ENCODE results near the gene CHCHD3. TPM values are rescaled to one million over a fixed set of nuclear protein-coding genes. Genes with fewer than 3 reads are reported as not detected.

Gene CHCHD3
- total RNA-seq, 2 experiments from 2014 or later, result 83.5 to 83.8 TPM

DNA sequence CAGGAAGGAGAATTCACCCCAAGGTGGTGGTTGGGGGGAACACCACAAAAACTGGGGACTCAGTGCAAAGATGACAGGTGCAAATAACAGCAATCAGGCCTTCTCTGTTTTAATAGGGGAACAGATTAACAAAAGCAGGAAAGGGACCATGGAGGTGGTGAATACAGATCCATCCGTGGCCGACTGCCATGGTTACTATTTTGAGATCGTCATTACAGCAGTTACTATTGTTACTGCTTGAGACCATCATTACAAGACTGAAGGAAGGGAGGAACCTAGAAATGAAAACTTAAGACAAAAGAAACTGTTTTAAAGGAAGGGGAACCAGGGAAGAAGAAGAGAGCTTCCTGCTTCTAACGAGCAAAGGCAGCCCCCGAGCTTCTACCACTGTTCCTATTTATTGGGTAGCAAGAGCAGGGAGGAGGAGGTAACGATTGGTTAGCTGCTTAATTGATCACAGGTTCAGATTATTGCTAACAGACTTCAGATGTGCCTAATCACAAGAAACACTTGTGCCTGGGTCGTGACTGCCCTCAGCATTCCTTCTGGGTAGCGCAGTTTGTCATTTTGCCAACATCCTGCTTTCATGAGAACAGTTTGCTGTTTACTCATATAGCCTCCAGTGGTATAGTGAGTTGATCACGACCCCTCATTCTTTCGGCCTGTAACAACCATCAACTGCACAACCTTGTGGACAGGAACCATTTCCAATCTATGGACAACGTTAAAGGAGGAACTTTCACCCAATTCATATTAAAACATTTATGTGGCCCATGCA lies 216.3 kb downstream of the CHCHD3 start:
- intact Hi-C loops (cut with micrococcal nuclease; ENCODE audit: unreplicated experiment), result no loop called here
- peaks cover 10% of the 10 kb centered on the region for H3K4me1 ChIP-seq (ENCODE audit: insufficient read depth, low read length, poor library complexity, severe bottlenecking)
- no peaks in the 10 kb centered on the region for H3K9me2 ChIP-seq (ENCODE audit: insufficient read depth, low read length)
- ChIA-PET CTCF (ENCODE audit: unreplicated experiment) (no interaction called here), POLR2A (no interaction called here)
- H3K4me3 ChIP-seq (ENCODE audit: low read depth, low read length, poor library complexity, severe bottlenecking), result no peak overlapping the region
- H3K27ac ChIP-seq (ENCODE audit: low read depth, low read length, poor library complexity, severe bottlenecking), result no peak overlapping the region
- H4K20me1 ChIP-seq (ENCODE audit: insufficient read depth, low read length), result no peaks in the 10 kb centered on the region
- DNase-seq (ENCODE audit: low spot score), result no peak
- no peak overlapping the region for H2AFZ ChIP-seq (ENCODE audit: low read length)
- no peaks in the 10 kb centered on the region for H3K36me3 ChIP-seq (ENCODE audit: insufficient read depth, low read length)
- no TSS peak for BruUV-seq (replicated peaks)
- H3K79me2 ChIP-seq (ENCODE audit: insufficient read depth, low read depth, low read length), result no peaks in the 10 kb centered on the region; the same call in 1 of the 2 replicates
- H3K9me3 ChIP-seq (ENCODE audit: low read length), result no peaks in the 10 kb centered on the region
- TF ChIP-seq, protein P1, sequence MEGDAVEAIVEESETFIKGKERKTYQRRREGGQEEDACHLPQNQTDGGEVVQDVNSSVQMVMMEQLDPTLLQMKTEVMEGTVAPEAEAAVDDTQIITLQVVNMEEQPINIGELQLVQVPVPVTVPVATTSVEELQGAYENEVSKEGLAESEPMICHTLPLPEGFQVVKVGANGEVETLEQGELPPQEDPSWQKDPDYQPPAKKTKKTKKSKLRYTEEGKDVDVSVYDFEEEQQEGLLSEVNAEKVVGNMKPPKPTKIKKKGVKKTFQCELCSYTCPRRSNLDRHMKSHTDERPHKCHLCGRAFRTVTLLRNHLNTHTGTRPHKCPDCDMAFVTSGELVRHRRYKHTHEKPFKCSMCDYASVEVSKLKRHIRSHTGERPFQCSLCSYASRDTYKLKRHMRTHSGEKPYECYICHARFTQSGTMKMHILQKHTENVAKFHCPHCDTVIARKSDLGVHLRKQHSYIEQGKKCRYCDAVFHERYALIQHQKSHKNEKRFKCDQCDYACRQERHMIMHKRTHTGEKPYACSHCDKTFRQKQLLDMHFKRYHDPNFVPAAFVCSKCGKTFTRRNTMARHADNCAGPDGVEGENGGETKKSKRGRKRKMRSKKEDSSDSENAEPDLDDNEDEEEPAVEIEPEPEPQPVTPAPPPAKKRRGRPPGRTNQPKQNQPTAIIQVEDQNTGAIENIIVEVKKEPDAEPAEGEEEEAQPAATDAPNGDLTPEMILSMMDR (conservative IDR thresholded peaks at IDR 0.05; ENCODE audit: low read length), result no peak
- TF ChIP-seq EZH2phosphoT487 (IDR thresholded peaks at IDR 0.05; ENCODE audit: borderline replicate concordance, low read depth, low read length), result no peak
- no peak overlapping the region for H3K4me2 ChIP-seq (ENCODE audit: low read length)

- BruUV-seq (replicated peaks), result no TSS peak
- no peaks in the 10 kb centered on the region for H3K79me2 ChIP-seq (ENCODE audit: insufficient read depth, low read depth, low read length)
- no peaks in the 10 kb centered on the region for H3K36me3 ChIP-seq (ENCODE audit: insufficient read depth, low read length)
- H3K9me3 ChIP-seq (ENCODE audit: low read length), result no peaks in the 10 kb centered on the region
- H3K4me3 ChIP-seq (ENCODE audit: low read depth, low read length, poor library complexity, severe bottlenecking), result no peak overlapping the region
- intact Hi-C loops (cut with micrococcal nuclease; ENCODE audit: unreplicated experiment), result no loop called here
- no peaks in the 10 kb centered on the region for H3K9me2 ChIP-seq (ENCODE audit: insufficient read depth, low read length)
- DNase-seq (ENCODE audit: low spot score), result no peak
- H4K20me1 ChIP-seq (ENCODE audit: insufficient read depth, low read length), result no peaks in the 10 kb centered on the region
- no peak overlapping the region for H3K27ac ChIP-seq (ENCODE audit: low read depth, low read length, poor library complexity, severe bottlenecking)
- H3K4me1 ChIP-seq (ENCODE audit: insufficient read depth, low read length, poor library complexity, severe bottlenecking), result no peaks in the 10 kb centered on the region
- TF ChIP-seq EZH2phosphoT487 (IDR thresholded peaks at IDR 0.05; ENCODE audit: borderline replicate concordance, low read depth, low read length), result no peak
- TF ChIP-seq, protein P1 (conservative IDR thresholded peaks at IDR 0.05; ENCODE audit: low read length), result no peak
- no peak overlapping the region for H2AFZ ChIP-seq (ENCODE audit: low read length)
- no peak overlapping the region for H3K4me2 ChIP-seq (ENCODE audit: low read length)
- ChIA-PET CTCF (ENCODE audit: unreplicated experiment) (no interaction called here), POLR2A (no interaction called here)
These were observed 219.8 kb downstream of the CHCHD3 start for GRCh38 chr7:132861940-132862554.

- H3K36me3 ChIP-seq (ENCODE audit: insufficient read depth, low read length), result no peaks in the 10 kb centered on the region
- TF ChIP-seq, protein P1 (conservative IDR thresholded peaks at IDR 0.05; ENCODE audit: low read length), result no peak
- no peak for TF ChIP-seq EZH2phosphoT487 (IDR thresholded peaks at IDR 0.05; ENCODE audit: borderline replicate concordance, low read depth, low read length)
- no peaks in the 10 kb centered on the region for H3K9me3 ChIP-seq (ENCODE audit: low read length)
- ChIA-PET CTCF (ENCODE audit: unreplicated experiment) (no interaction called here), POLR2A (no interaction called here)
- intact Hi-C loops (cut with micrococcal nuclease; ENCODE audit: unreplicated experiment), result no loop called here
- DNase-seq (ENCODE audit: low spot score), result no peak
- H3K4me2 ChIP-seq (ENCODE audit: low read length), result no peak overlapping the region
- BruUV-seq (replicated peaks), result no TSS peak
- no peak overlapping the region for H3K4me3 ChIP-seq (ENCODE audit: low read depth, low read length, poor library complexity, severe bottlenecking)
- H3K27ac ChIP-seq (ENCODE audit: low read depth, low read length, poor library complexity, severe bottlenecking), result no peak overlapping the region
- H3K79me2 ChIP-seq (ENCODE audit: insufficient read depth, low read depth, low read length), result no peaks in the 10 kb centered on the region
- no peak overlapping the region for H2AFZ ChIP-seq (ENCODE audit: low read length)
- H4K20me1 ChIP-seq (ENCODE audit: insufficient read depth, low read length), result no peaks in the 10 kb centered on the region
- no peaks in the 10 kb centered on the region for H3K4me1 ChIP-seq (ENCODE audit: insufficient read depth, low read length, poor library complexity, severe bottlenecking)
- H3K9me2 ChIP-seq (ENCODE audit: insufficient read depth, low read length), result no peaks in the 10 kb centered on the region
These were observed 220.5 kb downstream of the CHCHD3 start for GRCh38 chr7:132861424-132861823.
